GM23248 (cell line): ENCODE results near the gene NSD2. TPM values are rescaled to one million over a fixed set of nuclear protein-coding genes. Genes with fewer than 3 reads are reported as not detected.

Source experiments
- DNase-seq: peaks from one replicate; pipeline ENCODE4 v3.0.0-alpha.2; 2015
- H2AFZ ChIP-seq: fragments of 200-600 bp; sonication (generic); 2 replicates; pipeline ENCODE4 v1.6.1; 2016; ENCODE audit warnings: antibody characterized with exemption
- H3F3A ChIP-seq: fragments of 200-600 bp; sonication (generic); 2 replicates; pipeline ENCODE4 v1.6.1; 2016; ENCODE audit warnings: mild to moderate bottlenecking, antibody characterized with exemption, mixed run types; ENCODE audit not compliant: insufficient read depth
- H3K27ac ChIP-seq: fragments of 200-600 bp; sonication (generic); 2 replicates; pipeline ENCODE4 v1.5.1; 2016; ENCODE audit warnings: mild to moderate bottlenecking
- H3K27me3 ChIP-seq: fragments of 200-600 bp; sonication (generic); replicated peaks from 2 replicates; pipeline ENCODE4 v1.6.1; 2016; ENCODE audit warnings: mild to moderate bottlenecking; ENCODE audit not compliant: insufficient read depth
- H3K36me3 ChIP-seq: fragments of 200-600 bp; sonication (generic); 2 replicates; pipeline ENCODE4 v1.6.1; 2016; ENCODE audit warnings: low read depth, mild to moderate bottlenecking
- H3K4me1 ChIP-seq: fragments of 200-600 bp; sonication (generic); 2 replicates; pipeline ENCODE4 v1.6.1; 2016; ENCODE audit warnings: mild to moderate bottlenecking; ENCODE audit not compliant: insufficient read depth
- H3K4me2 ChIP-seq: fragments of 200-600 bp; sonication (generic); one replicate; pipeline ENCODE4 v1.6.1; 2016; ENCODE audit warnings: mild to moderate bottlenecking; ENCODE audit not compliant: unreplicated experiment
- H3K4me3 ChIP-seq: fragments of 200-600 bp; sonication (generic); 2 replicates; pipeline ENCODE4 v1.5.1; 2016; ENCODE audit warnings: mild to moderate bottlenecking
- H3K79me2 ChIP-seq: fragments of 200-600 bp; sonication (generic); 2 replicates; pipeline ENCODE4 v1.6.1; 2016; ENCODE audit warnings: mild to moderate bottlenecking; ENCODE audit not compliant: insufficient read depth
- H3K9ac ChIP-seq: fragments of 200-600 bp; sonication (generic); 2 replicates; pipeline ENCODE4 v1.6.1; 2016; ENCODE audit warnings: mild to moderate bottlenecking
- H3K9me2 ChIP-seq: fragments of 200-600 bp; sonication (generic); 2 replicates; pipeline ENCODE4 v1.6.1; 2016; ENCODE audit warnings: mixed run types, mild to moderate bottlenecking, moderate library complexity; ENCODE audit not compliant: insufficient read depth
- H3K9me3 ChIP-seq: fragments of 200-600 bp; sonication (generic); one replicate; pipeline ENCODE4 v1.6.1; 2017; ENCODE audit warnings: low read depth
- H4K20me1 ChIP-seq: fragments of 200-600 bp; sonication (generic); 2 replicates; pipeline ENCODE4 v1.6.0; 2016; ENCODE audit not compliant: insufficient read depth
- EZH2 ChIP-seq: fragments of 200-600 bp; sonication (generic); IDR thresholded peaks from 2 replicates; pipeline ENCODE4 v1.6.1; 2018; ENCODE audit warnings: antibody characterized with exemption, mild to moderate bottlenecking; ENCODE audit not compliant: insufficient read depth, poor library complexity, severe bottlenecking
- EZH2phosphoT487 ChIP-seq: fragments of 200-600 bp; sonication (generic); IDR thresholded peaks from 2 replicates; pipeline ENCODE4 v1.6.1; 2018; ENCODE audit warnings: antibody characterized with exemption, moderate library complexity, mild to moderate bottlenecking, low read depth; ENCODE audit not compliant: insufficient read depth
- WGBS, 2 experiments: methylation state at CpG; one replicate each; pipeline ENCODE4 v1.1.6; 2015 to 2017; ENCODE audit warnings: low lambda C conversion rate in 2 of 2, low coverage in 1 of 2; ENCODE audit errors: missing lambda C conversion rate in 2 of 2; 5-methylcytosine and 5-hydroxymethylcytosine counted together
- in situ Hi-C: fragments of 300-500 bp; cut with MboI; formaldehyde crosslinking; loops from 2 replicates; pipeline ENCODE4 v1.15.0; 2020
- polyA plus RNA-seq: library from polyadenylated mRNA; unstranded; fragments of >200 nt; fragmentation: Nextera tagmentation; extraction: Ambion mirVana; gene quantifications from 2 replicates; pipeline ENCODE4 v1.2.1, GENCODE V29; 2016
- total RNA-seq: library from RNA; depleted of rRNA; stranded (reverse); fragments of >200 nt; shearing (Covaris generic); gene quantifications from 2 replicates; pipeline ENCODE4 v1.2.3, GENCODE V29; 2014

Gene NSD2
- total and polyA plus RNA-seq, 2 experiments from 2014 or later: 20.1 to 32.4 TPM

- Histone ChIP-seq H4K20me1 (no peaks in the 10 kb centered on the region), H3K27ac (no peak overlapping the region), H3K9ac (no peak overlapping the region), H3K9me3 (no peaks in the 10 kb centered on the region), H2AFZ (no peak overlapping the region), H3K4me1 (no peaks in the 10 kb centered on the region), H3K79me2 (no peaks in the 10 kb centered on the region; the same call in 1 of the 2 replicates), H3K9me2 (no peaks in the 10 kb centered on the region), H3F3A (no peaks in the 10 kb centered on the region), H3K4me3 (no peak overlapping the region), H3K4me2 (no peak overlapping the region), H3K27me3 (no peaks in the 10 kb centered on the region), H3K36me3 (0 out of 2 replicates have a peak, but pooled peaks cover 4% of the 10 kb centered on the region)
- WGBS, 2 experiments: 97 to 98% methylated on average over 7 of the region's 7 CpGs
- TF ChIP-seq EZH2phosphoT487: no peak
- TF ChIP-seq EZH2: no peak
- in situ Hi-C loops: no loop called here
- DNase-seq: no peak
These were observed 97.6 kb downstream of the NSD2 start for GRCh38 chr4:1968686-1969295.

GRCh38 chr4:1969928-1970723, 98.9 kb downstream of the NSD2 start:
- Histone ChIP-seq H3K9me2 (no peaks in the 10 kb centered on the region), H3F3A (no peaks in the 10 kb centered on the region), H3K4me3 (no peak overlapping the region), H3K27me3 (no peaks in the 10 kb centered on the region), H2AFZ (no peak overlapping the region), H3K79me2 (no peaks in the 10 kb centered on the region; the same call in 1 of the 2 replicates), H3K27ac (no peak overlapping the region), H3K36me3 (0 out of 2 replicates have a peak, but pooled peaks cover 4% of the 10 kb centered on the region), H4K20me1 (no peaks in the 10 kb centered on the region), H3K9me3 (no peaks in the 10 kb centered on the region), H3K4me1 (no peaks in the 10 kb centered on the region), H3K9ac (no peak overlapping the region), H3K4me2 (no peak overlapping the region)
- TF ChIP-seq EZH2 (no peak), EZH2phosphoT487 (no peak)
- 98 to 99% methylated on average over 17 of the region's 17 CpGs for WGBS, 2 experiments
- no peak for DNase-seq
- in situ Hi-C loops: no loop called here

DNA sequence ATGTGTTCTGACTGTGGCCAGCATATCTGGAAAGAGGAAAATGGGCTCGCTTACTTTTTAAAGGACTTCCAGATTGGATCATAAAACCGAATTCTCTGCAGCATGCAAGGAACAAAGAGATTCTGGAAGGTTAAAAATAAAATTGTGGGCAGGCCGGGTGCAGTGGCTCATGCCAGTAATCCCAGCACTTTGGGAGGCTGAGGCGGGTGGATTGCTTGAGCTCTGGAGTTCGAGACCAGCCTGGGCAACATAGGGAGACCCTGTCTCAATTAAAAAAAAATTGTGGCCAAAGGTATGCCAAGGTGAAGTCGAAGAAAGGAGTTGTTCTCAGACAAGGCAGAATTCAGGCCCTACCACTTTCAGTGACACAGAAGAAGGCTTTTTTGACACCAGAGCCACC, 99.7 kb downstream of the NSD2 start:
- Histone ChIP-seq H4K20me1 (no peaks in the 10 kb centered on the region), H3K4me3 (no peak overlapping the region), H3K36me3 (0 out of 2 replicates have a peak, but pooled peaks cover 4% of the 10 kb centered on the region), H3F3A (no peaks in the 10 kb centered on the region), H3K9me2 (no peaks in the 10 kb centered on the region), H3K9me3 (no peaks in the 10 kb centered on the region), H3K27ac (no peak overlapping the region), H3K4me2 (no peak overlapping the region), H3K27me3 (no peaks in the 10 kb centered on the region), H3K9ac (no peak overlapping the region), H3K79me2 (no peaks in the 10 kb centered on the region; the same call in 1 of the 2 replicates), H2AFZ (no peak overlapping the region), H3K4me1 (no peaks in the 10 kb centered on the region)
- 99% methylated on average over 6 of the region's 6 CpGs for WGBS, 2 experiments
- TF ChIP-seq EZH2 (no peak), EZH2phosphoT487 (no peak)
- no peak for DNase-seq
- in situ Hi-C loops: no loop called here

GRCh38 chr4:1971456-1972200, 100.4 kb downstream of the NSD2 start:
- no peak for DNase-seq
- in situ Hi-C loops: no loop called here

More at GRCh38 chr4:1971456-1972200, 100.4 kb downstream of the NSD2 start:
- no peaks in the 10 kb centered on the region for H4K20me1 ChIP-seq
- 0 out of 2 replicates have a peak, but pooled peaks cover 4% of the 10 kb centered on the region for H3K36me3 ChIP-seq
- WGBS, 2 experiments: 93% methylated on average over 16 of the region's 16 CpGs
- TF ChIP-seq EZH2phosphoT487 (no peak), EZH2 (no peak)
- no peak overlapping the region for H3K9ac ChIP-seq
- H3F3A ChIP-seq: no peaks in the 10 kb centered on the region
- H3K4me2 ChIP-seq: no peak overlapping the region
- no peak overlapping the region for H3K4me3 ChIP-seq
- H3K27ac ChIP-seq: no peak overlapping the region
- H3K27me3 ChIP-seq: no peaks in the 10 kb centered on the region
- H3K79me2 ChIP-seq: no peaks in the 10 kb centered on the region; the same call in 1 of the 2 replicates
- no peaks in the 10 kb centered on the region for H3K4me1 ChIP-seq
- H2AFZ ChIP-seq: no peak overlapping the region
- no peaks in the 10 kb centered on the region for H3K9me3 ChIP-seq
- H3K9me2 ChIP-seq: no peaks in the 10 kb centered on the region
